ENCODE measurements around the gene CD99. TPM values are rescaled to one million over a fixed set of nuclear protein-coding genes. Genes with fewer than 3 reads are reported as not detected.
"Not testable (repeated sequence)": the region's sequence is repeated elsewhere in the genome, so short reads cannot be mapped to it uniquely, and the experiment has no call there.

Gene CD99
- total RNA-seq, 1 experiment from 2014 or later = 77.9 TPM

DNA sequence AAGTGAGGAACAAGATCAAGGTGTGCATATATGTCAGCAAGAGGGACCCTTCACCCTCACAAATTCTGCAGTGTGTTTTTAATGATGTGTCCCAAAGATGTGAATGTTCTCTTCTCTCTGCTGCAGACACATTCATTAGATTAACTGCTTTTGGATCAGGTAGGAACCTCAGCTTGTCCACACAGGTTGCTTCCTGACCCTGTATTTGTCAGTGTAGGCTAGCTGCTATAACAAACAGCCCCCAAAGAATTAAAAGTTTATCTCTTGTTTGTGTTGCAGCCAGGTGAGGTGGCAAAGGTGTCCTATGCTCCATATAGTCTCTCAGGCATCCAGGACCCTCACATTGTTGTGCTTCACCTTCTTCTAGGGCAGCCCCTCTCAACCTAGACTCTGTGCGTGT is 78.5 kb downstream of the CD99 start (continued):
- TF ChIP-seq, protein P1, sequence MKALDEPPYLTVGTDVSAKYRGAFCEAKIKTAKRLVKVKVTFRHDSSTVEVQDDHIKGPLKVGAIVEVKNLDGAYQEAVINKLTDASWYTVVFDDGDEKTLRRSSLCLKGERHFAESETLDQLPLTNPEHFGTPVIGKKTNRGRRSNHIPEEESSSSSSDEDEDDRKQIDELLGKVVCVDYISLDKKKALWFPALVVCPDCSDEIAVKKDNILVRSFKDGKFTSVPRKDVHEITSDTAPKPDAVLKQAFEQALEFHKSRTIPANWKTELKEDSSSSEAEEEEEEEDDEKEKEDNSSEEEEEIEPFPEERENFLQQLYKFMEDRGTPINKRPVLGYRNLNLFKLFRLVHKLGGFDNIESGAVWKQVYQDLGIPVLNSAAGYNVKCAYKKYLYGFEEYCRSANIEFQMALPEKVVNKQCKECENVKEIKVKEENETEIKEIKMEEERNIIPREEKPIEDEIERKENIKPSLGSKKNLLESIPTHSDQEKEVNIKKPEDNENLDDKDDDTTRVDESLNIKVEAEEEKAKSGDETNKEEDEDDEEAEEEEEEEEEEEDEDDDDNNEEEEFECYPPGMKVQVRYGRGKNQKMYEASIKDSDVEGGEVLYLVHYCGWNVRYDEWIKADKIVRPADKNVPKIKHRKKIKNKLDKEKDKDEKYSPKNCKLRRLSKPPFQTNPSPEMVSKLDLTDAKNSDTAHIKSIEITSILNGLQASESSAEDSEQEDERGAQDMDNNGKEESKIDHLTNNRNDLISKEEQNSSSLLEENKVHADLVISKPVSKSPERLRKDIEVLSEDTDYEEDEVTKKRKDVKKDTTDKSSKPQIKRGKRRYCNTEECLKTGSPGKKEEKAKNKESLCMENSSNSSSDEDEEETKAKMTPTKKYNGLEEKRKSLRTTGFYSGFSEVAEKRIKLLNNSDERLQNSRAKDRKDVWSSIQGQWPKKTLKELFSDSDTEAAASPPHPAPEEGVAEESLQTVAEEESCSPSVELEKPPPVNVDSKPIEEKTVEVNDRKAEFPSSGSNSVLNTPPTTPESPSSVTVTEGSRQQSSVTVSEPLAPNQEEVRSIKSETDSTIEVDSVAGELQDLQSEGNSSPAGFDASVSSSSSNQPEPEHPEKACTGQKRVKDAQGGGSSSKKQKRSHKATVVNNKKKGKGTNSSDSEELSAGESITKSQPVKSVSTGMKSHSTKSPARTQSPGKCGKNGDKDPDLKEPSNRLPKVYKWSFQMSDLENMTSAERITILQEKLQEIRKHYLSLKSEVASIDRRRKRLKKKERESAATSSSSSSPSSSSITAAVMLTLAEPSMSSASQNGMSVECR (CRISPR knock-in tag; IDR thresholded peaks at IDR 0.05; ENCODE audit: borderline replicate concordance) = no peak
- TF ChIP-seq SOX15 (CRISPR knock-in tag; IDR thresholded peaks at IDR 0.05) = no peak
- TF ChIP-seq, protein P2, sequence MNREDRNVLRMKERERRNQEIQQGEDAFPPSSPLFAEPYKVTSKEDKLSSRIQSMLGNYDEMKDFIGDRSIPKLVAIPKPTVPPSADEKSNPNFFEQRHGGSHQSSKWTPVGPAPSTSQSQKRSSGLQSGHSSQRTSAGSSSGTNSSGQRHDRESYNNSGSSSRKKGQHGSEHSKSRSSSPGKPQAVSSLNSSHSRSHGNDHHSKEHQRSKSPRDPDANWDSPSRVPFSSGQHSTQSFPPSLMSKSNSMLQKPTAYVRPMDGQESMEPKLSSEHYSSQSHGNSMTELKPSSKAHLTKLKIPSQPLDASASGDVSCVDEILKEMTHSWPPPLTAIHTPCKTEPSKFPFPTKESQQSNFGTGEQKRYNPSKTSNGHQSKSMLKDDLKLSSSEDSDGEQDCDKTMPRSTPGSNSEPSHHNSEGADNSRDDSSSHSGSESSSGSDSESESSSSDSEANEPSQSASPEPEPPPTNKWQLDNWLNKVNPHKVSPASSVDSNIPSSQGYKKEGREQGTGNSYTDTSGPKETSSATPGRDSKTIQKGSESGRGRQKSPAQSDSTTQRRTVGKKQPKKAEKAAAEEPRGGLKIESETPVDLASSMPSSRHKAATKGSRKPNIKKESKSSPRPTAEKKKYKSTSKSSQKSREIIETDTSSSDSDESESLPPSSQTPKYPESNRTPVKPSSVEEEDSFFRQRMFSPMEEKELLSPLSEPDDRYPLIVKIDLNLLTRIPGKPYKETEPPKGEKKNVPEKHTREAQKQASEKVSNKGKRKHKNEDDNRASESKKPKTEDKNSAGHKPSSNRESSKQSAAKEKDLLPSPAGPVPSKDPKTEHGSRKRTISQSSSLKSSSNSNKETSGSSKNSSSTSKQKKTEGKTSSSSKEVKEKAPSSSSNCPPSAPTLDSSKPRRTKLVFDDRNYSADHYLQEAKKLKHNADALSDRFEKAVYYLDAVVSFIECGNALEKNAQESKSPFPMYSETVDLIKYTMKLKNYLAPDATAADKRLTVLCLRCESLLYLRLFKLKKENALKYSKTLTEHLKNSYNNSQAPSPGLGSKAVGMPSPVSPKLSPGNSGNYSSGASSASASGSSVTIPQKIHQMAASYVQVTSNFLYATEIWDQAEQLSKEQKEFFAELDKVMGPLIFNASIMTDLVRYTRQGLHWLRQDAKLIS (CRISPR knock-in tag; IDR thresholded peaks at IDR 0.05; ENCODE audit: borderline replicate concordance) = no peak
- no peak for TF ChIP-seq GTF2I (CRISPR knock-in tag; conservative IDR thresholded peaks at IDR 0.05)
- no peak for TF ChIP-seq ZNF423 (CRISPR knock-in tag; IDR thresholded peaks at IDR 0.05)
- TF ChIP-seq, protein P3, sequence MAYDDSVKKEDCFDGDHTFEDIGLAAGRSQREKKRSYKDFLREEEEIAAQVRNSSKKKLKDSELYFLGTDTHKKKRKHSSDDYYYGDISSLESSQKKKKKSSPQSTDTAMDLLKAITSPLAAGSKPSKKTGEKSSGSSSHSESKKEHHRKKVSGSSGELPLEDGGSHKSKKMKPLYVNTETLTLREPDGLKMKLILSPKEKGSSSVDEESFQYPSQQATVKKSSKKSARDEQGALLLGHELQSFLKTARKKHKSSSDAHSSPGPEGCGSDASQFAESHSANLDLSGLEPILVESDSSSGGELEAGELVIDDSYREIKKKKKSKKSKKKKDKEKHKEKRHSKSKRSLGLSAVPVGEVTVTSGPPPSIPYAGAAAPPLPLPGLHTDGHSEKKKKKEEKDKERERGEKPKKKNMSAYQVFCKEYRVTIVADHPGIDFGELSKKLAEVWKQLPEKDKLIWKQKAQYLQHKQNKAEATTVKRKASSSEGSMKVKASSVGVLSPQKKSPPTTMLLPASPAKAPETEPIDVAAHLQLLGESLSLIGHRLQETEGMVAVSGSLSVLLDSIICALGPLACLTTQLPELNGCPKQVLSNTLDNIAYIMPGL (CRISPR knock-in tag; IDR thresholded peaks at IDR 0.05) = no peak
- TF ChIP-seq, protein P4, sequence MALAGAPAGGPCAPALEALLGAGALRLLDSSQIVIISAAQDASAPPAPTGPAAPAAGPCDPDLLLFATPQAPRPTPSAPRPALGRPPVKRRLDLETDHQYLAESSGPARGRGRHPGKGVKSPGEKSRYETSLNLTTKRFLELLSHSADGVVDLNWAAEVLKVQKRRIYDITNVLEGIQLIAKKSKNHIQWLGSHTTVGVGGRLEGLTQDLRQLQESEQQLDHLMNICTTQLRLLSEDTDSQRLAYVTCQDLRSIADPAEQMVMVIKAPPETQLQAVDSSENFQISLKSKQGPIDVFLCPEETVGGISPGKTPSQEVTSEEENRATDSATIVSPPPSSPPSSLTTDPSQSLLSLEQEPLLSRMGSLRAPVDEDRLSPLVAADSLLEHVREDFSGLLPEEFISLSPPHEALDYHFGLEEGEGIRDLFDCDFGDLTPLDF (CRISPR knock-in tag; IDR thresholded peaks at IDR 0.05) = no peak

DNA sequence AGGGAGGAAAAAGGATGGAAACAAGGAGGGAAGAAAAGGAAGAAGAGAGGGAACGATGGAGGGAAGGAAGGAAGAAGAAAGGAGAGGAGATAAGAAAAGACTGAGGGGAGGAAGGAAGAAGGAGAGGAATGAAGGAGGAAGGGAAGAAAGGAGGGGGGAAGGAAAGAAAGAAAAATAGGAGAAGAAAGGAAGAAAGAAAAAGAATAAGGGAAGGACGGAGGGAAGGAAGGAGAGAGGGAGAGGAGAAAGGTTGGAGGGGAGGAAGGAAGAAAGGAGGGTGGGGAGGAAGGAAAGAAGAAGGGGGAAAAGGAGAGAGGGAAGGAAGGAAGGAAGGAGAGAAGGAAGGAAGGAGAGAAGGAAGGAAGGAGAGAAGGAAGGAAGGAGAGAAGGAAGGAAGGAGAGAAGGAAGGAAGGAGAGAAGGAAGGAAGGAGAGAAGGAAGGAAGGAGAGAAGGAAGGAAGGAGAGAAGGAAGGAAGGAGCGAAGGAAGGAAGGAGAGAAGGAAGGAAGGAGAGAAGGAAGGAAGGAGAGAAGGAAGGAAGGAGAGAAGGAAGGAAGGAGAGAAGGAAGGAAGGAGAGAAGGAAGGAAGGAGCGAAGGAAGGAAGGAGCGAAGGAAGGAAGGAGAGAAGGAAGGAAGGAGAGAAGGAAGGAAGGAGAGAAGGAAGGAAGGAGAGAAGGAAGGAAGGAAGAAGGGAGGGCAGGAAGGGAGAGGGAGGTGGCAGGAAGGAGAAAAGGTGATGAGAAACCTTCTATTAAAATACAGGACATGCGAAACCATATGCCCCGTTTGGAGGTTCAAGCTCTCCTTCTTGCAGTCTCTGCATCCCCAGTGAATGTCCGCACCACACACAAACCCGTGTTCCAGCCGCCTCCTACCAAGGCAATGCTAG is 82.3 kb downstream of the CD99 start:
- H3K4me3 Mint-ChIP-seq; POLR2A ChIA-PET; ATAC-seq; H3K36me3 Mint-ChIP-seq; CTCF ChIA-PET; DNase-seq (ENCODE audit: low spot score); H3K27me3 Mint-ChIP-seq (ENCODE audit: low read depth); H3K27ac Mint-ChIP-seq: not testable (repeated sequence)
- TF ChIP-seq, protein P5, sequence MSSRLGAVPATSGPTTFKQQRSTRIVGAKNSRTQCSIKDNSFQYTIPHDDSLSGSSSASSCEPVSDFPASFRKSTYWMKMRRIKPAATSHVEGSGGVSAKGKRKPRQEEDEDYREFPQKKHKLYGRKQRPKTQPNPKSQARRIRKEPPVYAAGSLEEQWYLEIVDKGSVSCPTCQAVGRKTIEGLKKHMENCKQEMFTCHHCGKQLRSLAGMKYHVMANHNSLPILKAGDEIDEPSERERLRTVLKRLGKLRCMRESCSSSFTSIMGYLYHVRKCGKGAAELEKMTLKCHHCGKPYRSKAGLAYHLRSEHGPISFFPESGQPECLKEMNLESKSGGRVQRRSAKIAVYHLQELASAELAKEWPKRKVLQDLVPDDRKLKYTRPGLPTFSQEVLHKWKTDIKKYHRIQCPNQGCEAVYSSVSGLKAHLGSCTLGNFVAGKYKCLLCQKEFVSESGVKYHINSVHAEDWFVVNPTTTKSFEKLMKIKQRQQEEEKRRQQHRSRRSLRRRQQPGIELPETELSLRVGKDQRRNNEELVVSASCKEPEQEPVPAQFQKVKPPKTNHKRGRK (CRISPR knock-in tag; IDR thresholded peaks at IDR 0.05; ENCODE audit: borderline replicate concordance) = peak; percentile 27; the same call in 1 of the 2 replicates
- Mint-ChIP-seq H3K9me3 (peaks cover 30% of the 10 kb centered on the region), H3K4me1 (peaks cover 20% of the 10 kb centered on the region)

Measured in WTC11 (cell line).